PC-9 (cell line): ENCODE measurements around the gene CD180. TPM values are rescaled to one million over a fixed set of nuclear protein-coding genes. Genes with fewer than 3 reads are reported as not detected.

Source experiments
- BruUV-seq: library from RNA; stranded (reverse); fragments of 400-500 nt; replicated peaks from 2 replicates; lab custom pipeline; 2021; lab: Mats Ljungman, UMichigan
- CTCF ChIA-PET: fragments of 300-600 bp; sonication (Branson Sonifier 250); formaldehyde crosslinking; loops from one replicate; lab custom pipeline; 2022; ENCODE audit warnings: antibody characterized with exemption; lab: Charles Lee
- POLR2A ChIA-PET: fragments of 300-600 bp; sonication (Branson Sonifier 250); formaldehyde crosslinking; loops from one replicate; lab custom pipeline; 2022; ENCODE audit warnings: antibody characterized with exemption; ENCODE audit not compliant: unreplicated experiment; lab: Charles Lee
- DNase-seq, 2 experiments: peaks; one replicate each; pipeline versions ENCODE4 v3.0.0 to v3.0.0-alpha.2; 2015 to 2022; ENCODE audit warnings: mixed read lengths in 1 of 2
- H2AFZ ChIP-seq: fragments of 200-600 bp; sonication (generic); 2 replicates; pipeline ENCODE4 v1.8.1; 2017; ENCODE audit warnings: antibody characterized with exemption
- H3F3A ChIP-seq: fragments of 200-600 bp; sonication (generic); 2 replicates; pipeline ENCODE4 v1.8.1; 2017; ENCODE audit warnings: antibody characterized with exemption, mild to moderate bottlenecking, low read depth; ENCODE audit not compliant: insufficient read depth
- H3K27ac ChIP-seq: fragments of 200-600 bp; sonication (generic); 2 replicates; pipeline ENCODE4 v1.6.1; 2016; ENCODE audit warnings: mixed run types
- H3K27me3 ChIP-seq: fragments of 200-600 bp; sonication (generic); 2 replicates; pipeline ENCODE4 v1.6.1; 2016; ENCODE audit warnings: low read depth, mixed run types; ENCODE audit not compliant: insufficient read depth
- H3K36me3 ChIP-seq: fragments of 200-600 bp; sonication (generic); 2 replicates; pipeline ENCODE4 v1.6.1; 2016; ENCODE audit warnings: low read depth, mixed run types
- H3K4me1 ChIP-seq: fragments of 200-600 bp; sonication (generic); replicated peaks from 2 replicates; pipeline ENCODE4 v1.6.1; 2016; ENCODE audit warnings: mixed run types; ENCODE audit not compliant: insufficient read depth
- H3K4me2 ChIP-seq: fragments of 200-600 bp; sonication (generic); 2 replicates; pipeline ENCODE4 v1.6.1; 2017; ENCODE audit warnings: mixed run types
- H3K4me3 ChIP-seq: fragments of 200-600 bp; sonication (generic); 2 replicates; pipeline ENCODE4 v1.6.1; 2016; ENCODE audit warnings: mixed run types
- H3K79me2 ChIP-seq: fragments of 200-600 bp; sonication (generic); 2 replicates; pipeline ENCODE4 v1.6.1; 2017; ENCODE audit warnings: low read depth, mixed run types
- H3K9me2 ChIP-seq: fragments of 200-600 bp; sonication (generic); 2 replicates; pipeline ENCODE4 v1.8.1; 2017; ENCODE audit warnings: mild to moderate bottlenecking; ENCODE audit not compliant: insufficient read depth
- H3K9me3 ChIP-seq: fragments of 200-600 bp; sonication (generic); 2 replicates; pipeline ENCODE4 v1.8.1; 2016; ENCODE audit warnings: low read depth; ENCODE audit not compliant: insufficient read depth
- H4K20me1 ChIP-seq: fragments of 200-600 bp; sonication (generic); 2 replicates; pipeline ENCODE4 v1.8.1; 2017; ENCODE audit not compliant: insufficient read depth
- EZH2 ChIP-seq: fragments of 200-600 bp; sonication (generic); IDR thresholded peaks from 2 replicates; pipeline ENCODE4 v1.8.0; 2017; ENCODE audit warnings: antibody characterized with exemption, low read depth
- intact Hi-C: fragments of 100-400 bp; cut with micrococcal nuclease; formaldehyde crosslinking; loops from one replicate; pipeline ENCODE4 v1.10.0; 2022; ENCODE audit not compliant: unreplicated experiment
- total RNA-seq: library from RNA; stranded (reverse); gene quantifications from 2 replicates; pipeline ENCODE4 v1.2.3, GENCODE V29; 2021
- TF ChIP-seq, protein P1 (sequence below): fragments of 200-600 bp; sonication (generic); conservative IDR thresholded peaks from 2 replicates; pipeline ENCODE4 v1.6.1; 2017; ENCODE audit warnings: mixed run types, antibody characterized with exemption, mild to moderate bottlenecking, moderate library complexity

The CD180 gene
- total RNA-seq, 1 experiment from 2014 or later, result not detected

DNA sequence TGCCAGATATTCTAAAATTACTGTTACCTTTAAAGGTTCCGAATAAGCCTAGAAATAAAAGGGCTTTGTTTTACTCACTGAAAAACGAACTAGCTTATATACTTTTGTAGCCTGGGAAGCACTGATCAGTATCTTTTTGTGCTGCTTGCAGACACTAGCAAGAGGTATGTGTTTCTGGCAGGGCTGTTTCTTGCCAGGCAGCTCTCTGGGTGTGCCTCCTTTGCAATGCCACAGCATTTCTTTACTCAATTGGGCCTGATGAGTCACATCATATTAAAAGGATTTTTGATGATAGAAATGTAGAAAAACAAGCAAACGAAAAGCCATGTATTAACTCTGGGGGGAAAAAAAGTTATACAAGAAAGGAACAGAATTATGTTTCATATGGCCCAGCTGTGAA is 35.6 kb downstream of the CD180 start:
- Histone ChIP-seq H4K20me1 (no peaks in the 10 kb centered on the region), H3K79me2 (no peaks in the 10 kb centered on the region), H3K4me1 (peaks cover 29% of the 10 kb centered on the region), H3K27ac (peak overlapping the region; percentile 92), H3K4me3 (peak overlapping the region; percentile 7; the same call in 1 of the 2 replicates), H3F3A (peaks cover 18% of the 10 kb centered on the region), H3K4me2 (peak overlapping the region; percentile 53), H3K27me3 (no peaks in the 10 kb centered on the region), H2AFZ (no peak overlapping the region), H3K9me2 (no peaks in the 10 kb centered on the region), H3K36me3 (peaks cover 27% of the 10 kb centered on the region), H3K9me3 (no peaks in the 10 kb centered on the region)
- POLR2A ChIA-PET, result interaction anchor here (1.0 kb wide), 1 partner anchor 46 kb away, joined by 28 read pairs; no protein-coding TSS in a partner anchor
- intact Hi-C loops, result loop anchor here (1.0 kb wide), 1 partner anchor 46 kb away; no protein-coding TSS in a partner anchor
- no peak for TF ChIP-seq EZH2
- TF ChIP-seq, protein P1, sequence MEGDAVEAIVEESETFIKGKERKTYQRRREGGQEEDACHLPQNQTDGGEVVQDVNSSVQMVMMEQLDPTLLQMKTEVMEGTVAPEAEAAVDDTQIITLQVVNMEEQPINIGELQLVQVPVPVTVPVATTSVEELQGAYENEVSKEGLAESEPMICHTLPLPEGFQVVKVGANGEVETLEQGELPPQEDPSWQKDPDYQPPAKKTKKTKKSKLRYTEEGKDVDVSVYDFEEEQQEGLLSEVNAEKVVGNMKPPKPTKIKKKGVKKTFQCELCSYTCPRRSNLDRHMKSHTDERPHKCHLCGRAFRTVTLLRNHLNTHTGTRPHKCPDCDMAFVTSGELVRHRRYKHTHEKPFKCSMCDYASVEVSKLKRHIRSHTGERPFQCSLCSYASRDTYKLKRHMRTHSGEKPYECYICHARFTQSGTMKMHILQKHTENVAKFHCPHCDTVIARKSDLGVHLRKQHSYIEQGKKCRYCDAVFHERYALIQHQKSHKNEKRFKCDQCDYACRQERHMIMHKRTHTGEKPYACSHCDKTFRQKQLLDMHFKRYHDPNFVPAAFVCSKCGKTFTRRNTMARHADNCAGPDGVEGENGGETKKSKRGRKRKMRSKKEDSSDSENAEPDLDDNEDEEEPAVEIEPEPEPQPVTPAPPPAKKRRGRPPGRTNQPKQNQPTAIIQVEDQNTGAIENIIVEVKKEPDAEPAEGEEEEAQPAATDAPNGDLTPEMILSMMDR, result no peak
- DNase-seq, result peak; percentile 69 to 92
- CTCF ChIA-PET, result interaction anchor here (0.7 to 1.3 kb wide), 2 partner anchors 46 to 1091 kb away, joined by 4 to 10 read pairs; no protein-coding TSS in a partner anchor
- BruUV-seq, result no TSS peak

- Histone ChIP-seq H2AFZ (no peak overlapping the region), H3K4me1 (peaks cover 29% of the 10 kb centered on the region), H3K9me3 (no peaks in the 10 kb centered on the region), H4K20me1 (no peaks in the 10 kb centered on the region), H3K27me3 (no peaks in the 10 kb centered on the region), H3K27ac (peak overlapping the region; percentile 92), H3K79me2 (no peaks in the 10 kb centered on the region), H3F3A (peaks cover 19% of the 10 kb centered on the region), H3K36me3 (peaks cover 27% of the 10 kb centered on the region), H3K4me3 (peak overlapping the region; percentile 7; the same call in 1 of the 2 replicates), H3K4me2 (peak overlapping the region; percentile 53), H3K9me2 (no peaks in the 10 kb centered on the region)
- no TSS peak for BruUV-seq
- intact Hi-C loops, result no loop called here
- CTCF ChIA-PET, result interaction anchor here (1.3 kb wide), 1 partner anchor 47 kb away, joined by 10 read pairs; no protein-coding TSS in a partner anchor
- POLR2A ChIA-PET, result interaction anchor here (1.0 kb wide), 1 partner anchor 47 kb away, joined by 28 read pairs; no protein-coding TSS in a partner anchor
- peak in 1 of 2 experiments; percentile 38 for DNase-seq
- TF ChIP-seq, protein P1, result no peak
- no peak for TF ChIP-seq EZH2
Measured at GRCh38 chr5:67160272-67160671, 36.3 kb downstream of the CD180 start.

- BruUV-seq, result no TSS peak
- peaks cover 29% of the 10 kb centered on the region for H3K4me1 ChIP-seq
- intact Hi-C loops, result loop anchor here (1.0 to 2.0 kb wide), 2 partner anchors 52 to 1096 kb away; no protein-coding TSS in a partner anchor
Measured at GRCh38 chr5:67156976-67157583, 39.5 kb downstream of the CD180 start.

More at GRCh38 chr5:67156976-67157583, 39.5 kb downstream of the CD180 start:
- Histone ChIP-seq H3K36me3 (peaks cover 19% of the 10 kb centered on the region; the same call in 1 of the 2 replicates), H3K9me3 (no peaks in the 10 kb centered on the region), H3K79me2 (no peaks in the 10 kb centered on the region), H3F3A (peaks cover 19% of the 10 kb centered on the region), H3K27ac (no peak overlapping the region), H3K9me2 (no peaks in the 10 kb centered on the region), H3K27me3 (no peaks in the 10 kb centered on the region), H3K4me3 (no peak overlapping the region), H4K20me1 (no peaks in the 10 kb centered on the region), H3K4me2 (no peak overlapping the region), H2AFZ (no peak overlapping the region)
- POLR2A ChIA-PET, result no interaction called here
- CTCF ChIA-PET, result interaction anchor here (1.1 to 2.1 kb wide), 2 partner anchors 51 to 52 kb away, joined by 4 to 9 read pairs; no protein-coding TSS in a partner anchor
- peak in 1 of 2 experiments; percentile 45 for DNase-seq
- TF ChIP-seq, protein P1, result peak; percentile 85
- no peak for TF ChIP-seq EZH2
